Ascending aorta (tissue), 2 donors: ENCODE data around the gene SPINDOC. TPM values are rescaled to one million over a fixed set of nuclear protein-coding genes. Genes with fewer than 3 reads are reported as not detected.

ENCODE experiments used
- DNase-seq, 2 donors: peaks; one replicate each; pipeline ENCODE4 v3.0.0-alpha.2; 2019; ENCODE audit warnings: low spot score in 2 of 2
- H3K27ac ChIP-seq, 2 donors: fragments of 200-600 bp; sonication (generic); one replicate each; pipeline ENCODE4 v1.5.1; 2016 to 2017; ENCODE audit warnings: mild to moderate bottlenecking in 1 of 2
- H3K27me3 ChIP-seq: fragments of 200-600 bp; sonication (generic); one replicate; pipeline ENCODE4 v1.5.1; 2017
- H3K36me3 ChIP-seq, 2 donors: fragments of 200-600 bp; sonication (generic); one replicate each; pipeline ENCODE4 v1.5.1; 2016
- H3K4me1 ChIP-seq, 2 donors: fragments of 200-600 bp; sonication (generic); one replicate each; pipeline ENCODE4 v1.5.1; 2016 to 2017; ENCODE audit warnings: mild to moderate bottlenecking in 1 of 2
- H3K4me3 ChIP-seq, 2 donors: fragments of 200-600 bp; sonication (generic); one replicate each; pipeline ENCODE4 v1.5.1; 2016 to 2017; ENCODE audit warnings: mild to moderate bottlenecking in 1 of 2
- H3K9me3 ChIP-seq, 2 donors: fragments of 200-600 bp; sonication (generic); one replicate each; pipeline ENCODE4 v1.5.1; 2016
- CTCF ChIP-seq, 3 experiments: fragments of 200-600 bp in 2 of 3; fragments of 450-650 bp in 1 of 3; sonication (generic) in 2 of 3; IDR thresholded peaks; one replicate each; pipeline ENCODE4 v1.5.1; 2016 to 2019; ENCODE audit warnings: antibody characterized with exemption in 3 of 3, mild to moderate bottlenecking in 1 of 3, moderate library complexity in 1 of 3
- intact Hi-C: fragments of 100-400 bp; cut with DNase I; formaldehyde crosslinking; loops from one replicate; pipeline ENCODE4 v1.15.1; 2023
- total RNA-seq: library from RNA; depleted of rRNA; stranded (reverse); fragments of >200 nt; gene quantifications from one replicate; pipeline ENCODE4 v1.1.0, GENCODE V29; 2016

The SPINDOC gene
- total RNA-seq, 1 donor from 2014 or later, result 5.0 TPM

GRCh38 chr11:63775191-63775590 lies 38.1 kb upstream of the SPINDOC start:
- Histone ChIP-seq H3K27me3 (no peaks in the 10 kb centered on the region), H3K4me3 (no peak overlapping the region), H3K27ac (no peak overlapping the region), H3K9me3 (no peaks in the 10 kb centered on the region), H3K36me3 (no peaks in the 10 kb centered on the region), H3K4me1 (no peaks in the 10 kb centered on the region)
- no peak for TF ChIP-seq CTCF (IDR thresholded peaks at IDR 0.05)
- intact Hi-C loops, result no loop called here
- no peak for DNase-seq

GRCh38 chr11:63779039-63779438 lies 34.2 kb upstream of the SPINDOC start:
- DNase-seq, result no peak
- Histone ChIP-seq H3K9me3 (no peaks in the 10 kb centered on the region), H3K27me3 (no peaks in the 10 kb centered on the region), H3K4me3 (no peak overlapping the region), H3K36me3 (no peaks in the 10 kb centered on the region), H3K4me1 (no peaks in the 10 kb centered on the region), H3K27ac (no peak overlapping the region)
- intact Hi-C loops, result no loop called here
- no peak for TF ChIP-seq CTCF (IDR thresholded peaks at IDR 0.05)

- no peak for DNase-seq
- Histone ChIP-seq H3K27ac (no peak overlapping the region), H3K4me1 (no peaks in the 10 kb centered on the region), H3K36me3 (no peaks in the 10 kb centered on the region), H3K9me3 (no peaks in the 10 kb centered on the region), H3K27me3 (no peaks in the 10 kb centered on the region), H3K4me3 (no peak overlapping the region)
- no peak for TF ChIP-seq CTCF (IDR thresholded peaks at IDR 0.05)
- intact Hi-C loops, result no loop called here
Observed at GRCh38 chr11:63782749-63783148, 30.5 kb upstream of the SPINDOC start.

- TF ChIP-seq CTCF (IDR thresholded peaks at IDR 0.05), result no peak
- H3K27ac ChIP-seq, result no peak overlapping the region
- no peak for DNase-seq
- intact Hi-C loops, result no loop called here
- no peaks in the 10 kb centered on the region for H3K27me3 ChIP-seq
- no peaks in the 10 kb centered on the region for H3K4me1 ChIP-seq
- H3K4me3 ChIP-seq, result no peak overlapping the region
- H3K9me3 ChIP-seq, result no peaks in the 10 kb centered on the region
- no peaks in the 10 kb centered on the region for H3K36me3 ChIP-seq
Observed at GRCh38 chr11:63783925-63784592, 29.2 kb upstream of the SPINDOC start.

GRCh38 chr11:63785823-63786222 lies 27.4 kb upstream of the SPINDOC start:
- H3K4me3 ChIP-seq, result no peak overlapping the region
- intact Hi-C loops, result no loop called here

More at GRCh38 chr11:63785823-63786222, 27.4 kb upstream of the SPINDOC start:
- H3K27ac ChIP-seq, result no peak overlapping the region
- H3K27me3 ChIP-seq, result no peaks in the 10 kb centered on the region
- no peaks in the 10 kb centered on the region for H3K4me1 ChIP-seq
- no peaks in the 10 kb centered on the region for H3K9me3 ChIP-seq
- no peaks in the 10 kb centered on the region for H3K36me3 ChIP-seq
- TF ChIP-seq CTCF (IDR thresholded peaks at IDR 0.05), result no peak
- no peak for DNase-seq
